Measurements from ENCODE around the gene BCL11A. TPM values are rescaled to one million over a fixed set of nuclear protein-coding genes. Genes with fewer than 3 reads are reported as not detected.
A peak's percentile ranks its signal among the peaks of the same experiment; 100 is the strongest.

The BCL11A gene
- polyA plus RNA-seq, 1 donor: 15.1 TPM

- no peak for DNase-seq
These were observed 5.6 kb downstream of the BCL11A start for GRCh38 chr2:60547841-60548240.

- DNase-seq: no peak
These were observed 6.6 kb downstream of the BCL11A start for GRCh38 chr2:60546756-60547420.

GRCh38 chr2:60544954-60545560, 8.4 kb downstream of the BCL11A start:
- DNase-seq: no peak

GRCh38 chr2:60544062-60544461, 9.4 kb downstream of the BCL11A start:
- DNase-seq: no peak

- DNase-seq: no peak
These were observed 12.3 kb downstream of the BCL11A start for GRCh38 chr2:60541056-60541651.

GRCh38 chr2:60540074-60540473, 13.4 kb downstream of the BCL11A start:
- DNase-seq: no peak

GRCh38 chr2:60539140-60539539, 14.3 kb downstream of the BCL11A start:
- DNase-seq: no peak

GRCh38 chr2:60538101-60538500, 15.4 kb downstream of the BCL11A start:
- no peak for DNase-seq

- DNase-seq: no peak
These were observed 16.7 kb downstream of the BCL11A start for GRCh38 chr2:60536746-60537145.

- no peak for DNase-seq
These were observed 17.7 kb downstream of the BCL11A start for GRCh38 chr2:60535685-60536312.

GRCh38 chr2:60534892-60535684, 18.4 kb downstream of the BCL11A start:
- no peak for DNase-seq

- DNase-seq: no peak
These were observed 19.3 kb downstream of the BCL11A start for GRCh38 chr2:60534052-60534685.

- no peak for DNase-seq
These were observed 20.1 kb downstream of the BCL11A start for GRCh38 chr2:60533101-60534051.

- no peak for DNase-seq
These were observed 21.0 kb downstream of the BCL11A start for GRCh38 chr2:60532421-60532820.

- DNase-seq: no peak
These were observed 21.7 kb downstream of the BCL11A start for GRCh38 chr2:60531701-60532133.

GRCh38 chr2:60530660-60531281, 22.7 kb downstream of the BCL11A start:
- DNase-seq: peak; percentile 89

GRCh38 chr2:60529785-60530627, 23.4 kb downstream of the BCL11A start:
- DNase-seq: no peak

GRCh38 chr2:60529136-60529784, 24.2 kb downstream of the BCL11A start:
- DNase-seq: no peak
